H9 (cell line): ENCODE measurements around the gene PPP2R2B. TPM values are rescaled to one million over a fixed set of nuclear protein-coding genes. Genes with fewer than 3 reads are reported as not detected.

Experiments used
- DNase-seq: peaks from one replicate; pipeline ENCODE4 v3.0.0-alpha.2; 2017
- H2AFZ ChIP-seq: one replicate; pipeline ENCODE4 v1.6.1; 2013; ENCODE audit warnings: mild to moderate bottlenecking, low read length, control low read depth, moderate library complexity
- H2AK5ac ChIP-seq: 2 replicates; pipeline ENCODE4 v1.6.1; 2013; ENCODE audit warnings: low read length, control low read depth, mixed read lengths; ENCODE audit not compliant: insufficient read length
- H2BK120ac ChIP-seq: one replicate; pipeline ENCODE4 v1.6.1; 2013; ENCODE audit warnings: low read depth, mild to moderate bottlenecking, low read length, control low read depth, inconsistent platforms; ENCODE audit not compliant: poor library complexity, severe bottlenecking
- H2BK12ac ChIP-seq: 2 replicates; pipeline ENCODE4 v1.6.1; 2013; ENCODE audit warnings: low read length, control low read depth, mixed read lengths, low read depth; ENCODE audit not compliant: insufficient read length
- H2BK15ac ChIP-seq: 2 replicates; pipeline ENCODE4 v1.6.1; 2013; ENCODE audit warnings: low read depth, low read length, control low read depth
- H2BK20ac ChIP-seq: one replicate; pipeline ENCODE4 v1.6.1; 2013; ENCODE audit warnings: low read depth, mild to moderate bottlenecking, low read length, control low read depth, inconsistent platforms; ENCODE audit not compliant: poor library complexity, severe bottlenecking
- H2BK5ac ChIP-seq: 2 replicates; pipeline ENCODE4 v1.6.1; 2013; ENCODE audit warnings: low read length, control low read depth, mixed read lengths; ENCODE audit not compliant: insufficient read length
- H3K14ac ChIP-seq: 2 replicates; pipeline ENCODE4 v1.6.1; 2013; ENCODE audit warnings: low read length, control low read depth; ENCODE audit not compliant: insufficient read depth
- H3K18ac ChIP-seq: 2 replicates; pipeline ENCODE4 v1.6.1; 2013; ENCODE audit warnings: low read depth, mild to moderate bottlenecking, mixed read lengths, low read length, control low read depth; ENCODE audit not compliant: insufficient read length
- H3K23ac ChIP-seq: 2 replicates; pipeline ENCODE4 v1.6.1; 2013; ENCODE audit warnings: low read length, control low read depth, mixed read lengths, low read depth; ENCODE audit not compliant: insufficient read length
- H3K23me2 ChIP-seq: 2 replicates; pipeline ENCODE4 v1.6.1; 2013; ENCODE audit warnings: low read depth, mild to moderate bottlenecking, mixed read lengths, low read length, control low read depth; ENCODE audit not compliant: insufficient read length, poor library complexity, severe bottlenecking
- H3K27ac ChIP-seq: 2 replicates; pipeline ENCODE4 v1.5.1; 2013; ENCODE audit warnings: low read length, control low read depth, mixed read lengths, low read depth; ENCODE audit not compliant: insufficient read length
- H3K27me3 ChIP-seq: 2 replicates; pipeline ENCODE4 v1.6.1; 2013; ENCODE audit warnings: low read length, control low read depth, inconsistent platforms; ENCODE audit not compliant: insufficient read depth
- H3K4ac ChIP-seq: 2 replicates; pipeline ENCODE4 v1.6.1; 2013; ENCODE audit warnings: low read depth, mild to moderate bottlenecking, control low read depth, inconsistent platforms, low read length, moderate library complexity
- H3K4me1 ChIP-seq: 2 replicates; pipeline ENCODE4 v1.6.1; 2013; ENCODE audit warnings: low read length, control low read depth, inconsistent platforms; ENCODE audit not compliant: insufficient read depth
- H3K4me2 ChIP-seq: 2 replicates; pipeline ENCODE4 v1.6.1; 2013; ENCODE audit warnings: low read length, control low read depth, mixed read lengths; ENCODE audit not compliant: insufficient read length, insufficient read depth
- H3K56ac ChIP-seq: 2 replicates; pipeline ENCODE4 v1.6.1; 2013; ENCODE audit warnings: low read depth, mild to moderate bottlenecking, mixed read lengths, low read length, control low read depth; ENCODE audit not compliant: insufficient read length
- H3K79me1 ChIP-seq: 2 replicates; pipeline ENCODE4 v1.6.1; 2013; ENCODE audit warnings: low read depth, mild to moderate bottlenecking, moderate library complexity, low read length, control low read depth, inconsistent platforms; ENCODE audit not compliant: insufficient read depth, poor library complexity, severe bottlenecking
- H3K79me2 ChIP-seq: 2 replicates; pipeline ENCODE4 v1.6.1; 2013; ENCODE audit warnings: low read length, control low read depth, inconsistent platforms; ENCODE audit not compliant: insufficient read depth
- H3K9ac ChIP-seq: 2 replicates; pipeline ENCODE4 v1.6.1; 2013; ENCODE audit warnings: low read length, control low read depth, mixed read lengths; ENCODE audit not compliant: insufficient read length; ENCODE audit errors: extremely low read depth
- H3K9me3 ChIP-seq: one replicate; pipeline ENCODE4 v1.6.1; 2013; ENCODE audit warnings: low read depth, low read length, inconsistent platforms; ENCODE audit not compliant: control insufficient read depth
- H3T11ph ChIP-seq: one replicate; pipeline ENCODE4 v1.6.1; 2013; ENCODE audit warnings: mild to moderate bottlenecking, low read length, control low read depth, inconsistent platforms
- H4K20me1 ChIP-seq: one replicate; pipeline ENCODE4 v1.6.1; 2013; ENCODE audit not compliant: control insufficient read depth, insufficient read length, insufficient read depth
- H4K5ac ChIP-seq: 2 replicates; pipeline ENCODE4 v1.6.1; 2013; ENCODE audit warnings: low read depth, mild to moderate bottlenecking, mixed read lengths, low read length, control low read depth; ENCODE audit not compliant: insufficient read length
- H4K8ac ChIP-seq: replicated peaks from 2 replicates; pipeline ENCODE4 v1.6.1; 2013; ENCODE audit warnings: low read length, control low read depth, mixed read lengths, low read depth; ENCODE audit not compliant: insufficient read length
- H4K91ac ChIP-seq: 2 replicates; pipeline ENCODE4 v1.6.1; 2013; ENCODE audit warnings: low read depth, mild to moderate bottlenecking, moderate library complexity, mixed read lengths, low read length, control low read depth; ENCODE audit not compliant: insufficient read length
- H3K27ac Mint-ChIP-seq, 3 experiments: 2 replicates in 2 of 3; 3 replicates in 1 of 3; pipeline ENCODE4 v1.8.0; 2020 to 2021; ENCODE audit warnings: mixed read lengths in 3 of 3, mild to moderate bottlenecking in 1 of 3, moderate library complexity in 1 of 3
- H3K27me3 Mint-ChIP-seq: 2 replicates; pipeline ENCODE4 v1.8.0; 2021; ENCODE audit warnings: low read depth, mild to moderate bottlenecking, moderate library complexity, mixed read lengths
- H3K36me3 Mint-ChIP-seq, 3 experiments: 2 replicates in 2 of 3; 3 replicates in 1 of 3; pipeline ENCODE4 v1.8.0; 2020 to 2021; ENCODE audit warnings: low read depth in 3 of 3, mixed read lengths in 3 of 3; ENCODE audit not compliant: insufficient read depth in 1 of 3
- H3K4me1 Mint-ChIP-seq, 2 experiments: 2 replicates each; pipeline ENCODE4 v1.8.0; 2020; ENCODE audit warnings: mixed read lengths in 2 of 2
- H3K4me3 Mint-ChIP-seq, 2 experiments: 2 replicates in 1 of 2; 3 replicates in 1 of 2; pipeline ENCODE4 v1.8.0; 2020 to 2021; ENCODE audit warnings: mild to moderate bottlenecking in 2 of 2, mixed read lengths in 2 of 2, moderate library complexity in 1 of 2
- H3K9me3 Mint-ChIP-seq, 2 experiments: 2 replicates in 1 of 2; 3 replicates in 1 of 2; pipeline ENCODE4 v1.8.0; 2020; ENCODE audit warnings: mild to moderate bottlenecking in 2 of 2, mixed read lengths in 2 of 2, moderate library complexity in 1 of 2
- WGBS: extraction: QIAGEN DNeasy Blood & Tissue Kit; methylation state at CpG from one replicate; pipeline ENCODE4 v1.1.7; 2013; ENCODE audit warnings: missing lambda C conversion rate, low lambda C conversion rate, mixed read lengths; ENCODE audit not compliant: insufficient read length; ENCODE audit errors: extremely low coverage; 5-methylcytosine and 5-hydroxymethylcytosine counted together
- total RNA-seq: library from RNA; stranded (reverse); gene quantifications from 2 replicates; pipeline ENCODE4 v1.2.1, GENCODE V29; 2021
- TF ChIP-seq, protein P1 (sequence below): fragments of 200-600 bp; sonication (generic); conservative IDR thresholded peaks from 3 replicates; pipeline ENCODE4 v1.8.0; 2021; ENCODE audit warnings: antibody characterized with exemption, mild to moderate bottlenecking

Gene PPP2R2B
- total RNA-seq, 1 experiment from 2014 or later = 14.3 TPM

DNA sequence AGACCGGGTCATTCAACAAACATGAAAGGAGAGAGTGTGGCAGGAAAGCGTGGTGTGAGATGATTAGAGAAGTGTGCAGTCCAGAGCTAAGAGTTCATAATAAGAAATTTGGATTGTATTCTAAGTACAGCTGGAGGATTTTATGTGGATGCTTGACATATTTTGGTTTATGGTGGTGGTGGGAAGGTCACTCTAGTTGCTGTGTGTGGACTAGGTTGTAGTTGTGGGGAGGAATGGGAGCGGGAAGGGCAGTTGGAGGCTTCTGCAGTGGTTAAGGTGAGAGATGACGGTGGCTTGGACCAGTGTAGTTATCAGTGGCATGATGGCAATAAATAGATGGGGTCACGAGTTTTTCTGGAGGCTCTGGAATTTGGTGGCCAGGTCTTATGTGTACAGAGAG is 316.8 kb downstream of the PPP2R2B start:
- H2BK15ac ChIP-seq = no peak overlapping the region
- H3K18ac ChIP-seq = no peak overlapping the region
- no CpG with 5 or more reads among the region's 5 CpGs for WGBS
- no peak overlapping the region for H3T11ph ChIP-seq
- no peaks in the 10 kb centered on the region for H3K79me2 ChIP-seq
- no peak overlapping the region for H2AK5ac ChIP-seq
- H3K79me1 ChIP-seq = no peaks in the 10 kb centered on the region
- no peak overlapping the region for H3K23ac ChIP-seq
- Mint-ChIP-seq H3K27me3 (no peaks in the 10 kb centered on the region), H3K36me3 (peaks cover 0 to 9% (median 5%) of the 10 kb centered on the region in 3 experiments; a peak in 5 of 7 replicates), H3K9me3 (peaks cover 11% of the 10 kb centered on the region in 2 experiments), H3K27ac (no peak overlapping the region), H3K4me1 (peaks cover 9 to 22% of the 10 kb centered on the region in 2 experiments), H3K4me3 (no peak overlapping the region)
- H2BK12ac ChIP-seq = no peak overlapping the region
- no peaks in the 10 kb centered on the region for H3K23me2 ChIP-seq
- no peak overlapping the region for H3K9ac ChIP-seq
- TF ChIP-seq, protein P1, sequence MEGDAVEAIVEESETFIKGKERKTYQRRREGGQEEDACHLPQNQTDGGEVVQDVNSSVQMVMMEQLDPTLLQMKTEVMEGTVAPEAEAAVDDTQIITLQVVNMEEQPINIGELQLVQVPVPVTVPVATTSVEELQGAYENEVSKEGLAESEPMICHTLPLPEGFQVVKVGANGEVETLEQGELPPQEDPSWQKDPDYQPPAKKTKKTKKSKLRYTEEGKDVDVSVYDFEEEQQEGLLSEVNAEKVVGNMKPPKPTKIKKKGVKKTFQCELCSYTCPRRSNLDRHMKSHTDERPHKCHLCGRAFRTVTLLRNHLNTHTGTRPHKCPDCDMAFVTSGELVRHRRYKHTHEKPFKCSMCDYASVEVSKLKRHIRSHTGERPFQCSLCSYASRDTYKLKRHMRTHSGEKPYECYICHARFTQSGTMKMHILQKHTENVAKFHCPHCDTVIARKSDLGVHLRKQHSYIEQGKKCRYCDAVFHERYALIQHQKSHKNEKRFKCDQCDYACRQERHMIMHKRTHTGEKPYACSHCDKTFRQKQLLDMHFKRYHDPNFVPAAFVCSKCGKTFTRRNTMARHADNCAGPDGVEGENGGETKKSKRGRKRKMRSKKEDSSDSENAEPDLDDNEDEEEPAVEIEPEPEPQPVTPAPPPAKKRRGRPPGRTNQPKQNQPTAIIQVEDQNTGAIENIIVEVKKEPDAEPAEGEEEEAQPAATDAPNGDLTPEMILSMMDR = no peak
- H3K56ac ChIP-seq = no peak overlapping the region
- H4K91ac ChIP-seq = no peak overlapping the region
- no peaks in the 10 kb centered on the region for H4K20me1 ChIP-seq
- H3K27me3 ChIP-seq = no peaks in the 10 kb centered on the region
- no peak overlapping the region for H3K14ac ChIP-seq
- no peak overlapping the region for H2BK120ac ChIP-seq
- no peak overlapping the region for H3K27ac ChIP-seq
- H3K4me2 ChIP-seq = no peak overlapping the region
- no peak overlapping the region for H2AFZ ChIP-seq
- H3K4ac ChIP-seq = no peak overlapping the region
- no peak overlapping the region for H2BK20ac ChIP-seq
- H3K9me3 ChIP-seq = no peaks in the 10 kb centered on the region
- no peak overlapping the region for H4K8ac ChIP-seq
- no peak overlapping the region for H2BK5ac ChIP-seq
- no peak for DNase-seq
- H4K5ac ChIP-seq = no peak overlapping the region
- H3K4me1 ChIP-seq = peaks cover 15% of the 10 kb centered on the region; the same call in 1 of the 2 replicates
